Brain microvascular endothelial cell (primary cell): ENCODE data around the gene CDH2.

Experiments
- DNase-seq: peaks from one replicate; pipeline ENCODE4 v3.0.0-alpha.2; 2020
- H3K27ac ChIP-seq: fragments of 250-450 bp; sonication (Bioruptor Pico); 2 replicates; pipeline ENCODE4 v1.5.1; 2020; ENCODE audit warnings: mild to moderate bottlenecking, moderate library complexity
- H3K27me3 ChIP-seq: fragments of 250-450 bp; sonication (Bioruptor Pico); replicated peaks from 2 replicates; pipeline ENCODE4 v1.5.1; 2020; ENCODE audit warnings: mild to moderate bottlenecking
- H3K36me3 ChIP-seq: fragments of 250-450 bp; sonication (Bioruptor Pico); replicated peaks from 2 replicates; pipeline ENCODE4 v1.5.1; 2020; ENCODE audit warnings: mild to moderate bottlenecking
- H3K4me3 ChIP-seq: 2 replicates; pipeline ENCODE4 v1.5.1; 2011; ENCODE audit warnings: low read depth, mild to moderate bottlenecking, control low read depth, low read length, moderate library complexity
- CTCF ChIP-seq: IDR thresholded peaks from 2 replicates; pipeline ENCODE4 v1.5.1; 2011; ENCODE audit warnings: low read depth, mild to moderate bottlenecking, moderate library complexity, low read length, control low read depth, inconsistent platforms; ENCODE audit errors: missing control alignments
- in situ Hi-C: cut with HindIII; loops from 2 replicates; pipeline ENCODE4 v1.10.0; 2017; ENCODE audit warnings: low sequenced_read_pairs, low pct_ligation_motif_present

CDH2 gene

GRCh38 chr18:28019425-28020108 lies 157.4 kb downstream of the CDH2 start:
- no peak for DNase-seq
- Histone ChIP-seq H3K36me3 (no peaks in the 10 kb centered on the region), H3K27me3 (no peaks in the 10 kb centered on the region), H3K4me3 (no peak overlapping the region), H3K27ac (no peak overlapping the region)
- TF ChIP-seq CTCF = no peak
- in situ Hi-C loops = no loop called here

GRCh38 chr18:28018351-28018750 lies 158.6 kb downstream of the CDH2 start:
- no peak for DNase-seq
- Histone ChIP-seq H3K27me3 (no peaks in the 10 kb centered on the region), H3K27ac (no peak overlapping the region), H3K4me3 (no peak overlapping the region), H3K36me3 (no peaks in the 10 kb centered on the region)
- in situ Hi-C loops = no loop called here
- no peak for TF ChIP-seq CTCF

GRCh38 chr18:28015671-28016070 lies 161.3 kb downstream of the CDH2 start:
- TF ChIP-seq CTCF = no peak
- in situ Hi-C loops = no loop called here
- Histone ChIP-seq H3K27ac (no peak overlapping the region), H3K4me3 (no peak overlapping the region), H3K27me3 (no peaks in the 10 kb centered on the region), H3K36me3 (no peaks in the 10 kb centered on the region)
- no peak for DNase-seq

GRCh38 chr18:28013066-28013465 lies 163.9 kb downstream of the CDH2 start:
- no peak for DNase-seq
- H3K4me3 ChIP-seq = no peak overlapping the region
- H3K27me3 ChIP-seq = no peaks in the 10 kb centered on the region
- H3K36me3 ChIP-seq = no peaks in the 10 kb centered on the region
- peak; percentile 48 for TF ChIP-seq CTCF
- in situ Hi-C loops = no loop called here
- no peak overlapping the region for H3K27ac ChIP-seq

- no peaks in the 10 kb centered on the region for H3K36me3 ChIP-seq
- in situ Hi-C loops = no loop called here
- TF ChIP-seq CTCF = no peak
- no peaks in the 10 kb centered on the region for H3K27me3 ChIP-seq
- no peak overlapping the region for H3K4me3 ChIP-seq
- DNase-seq = no peak
- no peak overlapping the region for H3K27ac ChIP-seq
These were observed 164.6 kb downstream of the CDH2 start for GRCh38 chr18:28012336-28012735.

- Histone ChIP-seq H3K36me3 (no peaks in the 10 kb centered on the region), H3K27ac (no peak overlapping the region), H3K27me3 (no peaks in the 10 kb centered on the region), H3K4me3 (no peak overlapping the region)
- DNase-seq = no peak
- in situ Hi-C loops = no loop called here
- no peak for TF ChIP-seq CTCF
These were observed 167.3 kb downstream of the CDH2 start for GRCh38 chr18:28009589-28009988.
